Testis (tissue), 3 donors: Measurements from ENCODE around the gene KCTD3. TPM values are rescaled to one million over a fixed set of nuclear protein-coding genes. Genes with fewer than 3 reads are reported as not detected.

Experiments
- DNase-seq: peaks from one replicate; pipeline ENCODE4 v3.0.0-alpha.2; 2019
- H3K27ac ChIP-seq, 2 donors: fragments of 200-600 bp; sonication (generic); one replicate each; pipeline ENCODE4 v1.5.1; 2019
- H3K27me3 ChIP-seq: fragments of 200-600 bp; sonication (generic); one replicate; pipeline ENCODE4 v1.5.1; 2019
- H3K36me3 ChIP-seq: fragments of 200-600 bp; sonication (generic); one replicate; pipeline ENCODE4 v1.5.1; 2017; ENCODE audit warnings: low read depth; ENCODE audit errors: missing control alignments
- H3K4me1 ChIP-seq: fragments of 200-600 bp; sonication (generic); one replicate; pipeline ENCODE4 v1.5.1; 2019
- H3K4me3 ChIP-seq, 2 donors: fragments of 200-600 bp; sonication (generic); one replicate each; pipeline ENCODE4 v1.5.1; 2017 to 2019
- H3K9me3 ChIP-seq: fragments of 200-600 bp; sonication (generic); one replicate; pipeline ENCODE4 v1.5.1; 2017
- CTCF ChIP-seq, 3 experiments: fragments of 450-650 bp in 2 of 3; fragments of 200-600 bp in 1 of 3; sonication (generic) in 1 of 3; IDR thresholded peaks; one replicate each; pipeline ENCODE4 v1.5.1; 2016 to 2019; ENCODE audit warnings: antibody characterized with exemption in 3 of 3, mild to moderate bottlenecking in 2 of 3, moderate library complexity in 1 of 3
- POLR2A ChIP-seq: fragments of 450-650 bp; IDR thresholded peaks from one replicate; pipeline ENCODE4 v1.6.1; 2017; ENCODE audit warnings: antibody characterized with exemption, mild to moderate bottlenecking, moderate library complexity
- WGBS, 2 donors: methylation state at CpG; one replicate each; pipeline ENCODE4 v1.1.5; 2018; 5-methylcytosine and 5-hydroxymethylcytosine counted together
- intact Hi-C: fragments of 100-400 bp; cut with DNase I; formaldehyde crosslinking; loops from one replicate; pipeline ENCODE4 v1.15.1; 2023; ENCODE audit warnings: low total_unique reads
- polyA plus RNA-seq: library from polyadenylated mRNA; stranded (reverse); fragments of 350-450 nt; fragmentation: Illumina TruSeq; extraction: RNeasy Lipid Tissue Mini Kit (QIAGEN cat#74804); gene quantifications from one replicate; pipeline ENCODE4 v1.2.3, GENCODE V29; 2014; ENCODE audit warnings: low read depth, low replicate concordance; ENCODE audit not compliant: insufficient read depth
- total RNA-seq, 2 donors: library from RNA; depleted of rRNA; stranded (reverse); fragments of >200 nt; gene quantifications; one replicate each; pipeline ENCODE4 v1.2.3, GENCODE V29; 2016

Gene KCTD3
- total and polyA plus RNA-seq, 3 donors from 2014 or later: 38.1 to 81.5 (median 70.2) TPM

GRCh38 chr1:215640429-215641148 lies 73.5 kb downstream of the KCTD3 start:
- intact Hi-C loops: no loop called here
- TF ChIP-seq POLR2A: no peak
- no peak for TF ChIP-seq CTCF (IDR thresholded peaks at IDR 0.05)
- Histone ChIP-seq H3K27me3 (no peaks in the 10 kb centered on the region), H3K36me3 (no peaks in the 10 kb centered on the region), H3K4me3 (no peak overlapping the region), H3K27ac (no peak overlapping the region), H3K4me1 (no peaks in the 10 kb centered on the region), H3K9me3 (no peaks in the 10 kb centered on the region)
- DNase-seq: no peak
- WGBS, 2 donors: 90 to 93% methylated on average over 18 of the region's 18 CpGs

DNA sequence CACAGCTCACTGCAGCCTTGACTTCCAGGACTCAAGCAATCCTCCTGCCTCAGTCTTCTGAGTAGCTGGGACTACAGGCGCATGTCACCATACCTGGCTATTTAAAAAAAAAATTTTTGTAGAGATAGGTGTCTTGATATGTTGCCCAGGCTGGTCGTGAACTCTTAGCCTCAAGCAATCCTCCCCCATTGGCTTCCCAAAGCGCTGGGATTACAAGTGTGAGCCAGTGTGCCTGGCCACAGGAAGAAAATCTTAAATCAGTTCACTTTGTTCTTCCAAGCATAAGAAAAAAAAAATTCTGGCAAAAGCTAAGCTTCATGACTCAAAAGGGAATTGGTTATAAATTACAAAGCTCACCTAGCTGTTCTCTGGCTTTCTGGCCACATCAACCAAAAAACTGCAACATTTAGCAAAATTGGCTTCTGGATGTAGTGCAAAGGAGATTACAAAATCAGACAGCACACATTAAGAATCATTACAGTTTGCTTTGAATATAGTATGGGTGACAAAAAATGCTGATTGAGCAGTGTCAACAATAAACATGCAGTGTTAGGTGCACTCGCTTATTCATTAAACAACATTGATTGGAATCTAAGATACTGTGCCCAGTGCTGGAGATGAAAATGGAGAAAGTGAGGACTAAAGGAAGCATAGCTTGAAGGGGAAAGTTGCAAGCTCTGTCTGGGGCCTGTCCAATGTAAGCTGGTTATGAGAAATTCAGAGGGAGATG lies 76.7 kb downstream of the KCTD3 start:
- no peak overlapping the region for H3K4me3 ChIP-seq
- DNase-seq: no peak
- no peaks in the 10 kb centered on the region for H3K27me3 ChIP-seq
- H3K36me3 ChIP-seq: no peaks in the 10 kb centered on the region
- intact Hi-C loops: no loop called here
- H3K27ac ChIP-seq: no peak overlapping the region
- 71 to 83% methylated on average over 4 of the region's 4 CpGs for WGBS, 2 donors
- TF ChIP-seq POLR2A: no peak
- no peak for TF ChIP-seq CTCF (IDR thresholded peaks at IDR 0.05)
- H3K9me3 ChIP-seq: no peaks in the 10 kb centered on the region
- H3K4me1 ChIP-seq: no peaks in the 10 kb centered on the region

DNA sequence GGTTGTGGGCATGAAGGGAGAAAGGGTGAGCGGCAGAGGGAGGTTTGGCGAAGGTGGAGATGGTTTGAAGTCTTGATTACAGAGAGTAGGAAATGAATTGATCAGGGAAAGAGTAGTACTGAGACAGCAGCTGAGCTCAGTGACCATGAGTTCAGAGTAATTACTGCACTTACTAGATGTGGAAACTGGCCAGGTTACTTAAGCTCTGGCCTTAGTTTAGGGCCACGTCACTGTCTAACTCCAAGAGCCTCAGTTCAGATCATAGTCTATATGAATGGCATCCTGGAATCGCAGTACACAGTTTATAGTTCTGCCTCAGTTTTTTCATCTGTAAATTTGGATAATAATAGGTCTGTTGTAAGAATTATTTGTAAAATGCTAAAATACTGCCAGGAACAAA lies 78.1 kb downstream of the KCTD3 start:
- intact Hi-C loops: no loop called here
- no peak for DNase-seq
- Histone ChIP-seq H3K27ac (no peak overlapping the region), H3K27me3 (no peaks in the 10 kb centered on the region), H3K4me1 (no peaks in the 10 kb centered on the region), H3K36me3 (no peaks in the 10 kb centered on the region), H3K4me3 (no peak overlapping the region), H3K9me3 (no peaks in the 10 kb centered on the region)
- TF ChIP-seq CTCF (IDR thresholded peaks at IDR 0.05): no peak
- no peak for TF ChIP-seq POLR2A
- 94 to 96% methylated on average over 4 of the region's 4 CpGs for WGBS, 2 donors

GRCh38 chr1:215645861-215646260 lies 78.8 kb downstream of the KCTD3 start:
- intact Hi-C loops: no loop called here
- H3K4me3 ChIP-seq: no peak overlapping the region
- H3K36me3 ChIP-seq: no peaks in the 10 kb centered on the region
- DNase-seq: no peak
- H3K27me3 ChIP-seq: no peaks in the 10 kb centered on the region
- H3K4me1 ChIP-seq: no peaks in the 10 kb centered on the region
- no peaks in the 10 kb centered on the region for H3K9me3 ChIP-seq
- 89 to 92% methylated on average over 2 of the region's 2 CpGs for WGBS, 2 donors
- TF ChIP-seq CTCF (IDR thresholded peaks at IDR 0.05): no peak
- no peak for TF ChIP-seq POLR2A
- H3K27ac ChIP-seq: no peak overlapping the region
